ENCODE measurements around the gene EPB42.
A peak's percentile ranks its signal among the peaks of the same experiment; 100 is the strongest.
"Not testable (repeated sequence)": the region's sequence is repeated elsewhere in the genome, so short reads cannot be mapped to it uniquely, and the experiment has no call there.

The EPB42 gene

DNA sequence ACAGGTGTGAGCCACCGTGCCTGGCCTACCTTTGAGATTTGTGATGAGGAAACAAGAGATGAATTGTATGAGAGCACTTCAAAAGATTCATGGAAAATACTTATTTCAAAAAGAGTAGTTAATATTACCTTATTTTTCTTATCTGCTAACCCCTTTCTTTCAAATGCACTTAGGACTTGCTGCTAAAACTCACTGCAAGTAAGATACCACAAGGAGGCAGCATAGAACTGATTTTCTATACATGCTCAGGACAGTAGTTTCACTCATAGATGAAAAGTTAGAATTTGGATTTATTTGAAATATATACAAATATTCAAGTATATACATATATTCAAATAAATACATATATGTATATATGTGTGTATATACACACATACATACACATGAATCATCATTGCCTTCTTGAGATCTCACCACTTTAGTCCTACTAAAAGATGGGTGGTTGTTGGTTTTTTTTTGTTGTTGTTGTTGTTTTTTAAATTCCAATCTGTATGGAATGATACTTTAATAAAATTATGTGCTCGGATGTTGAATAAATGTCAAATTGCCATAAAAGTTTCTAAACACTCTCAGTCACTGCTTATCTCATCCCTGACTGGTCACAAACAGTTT lies 33.2 kb downstream of the EPB42 start:
- DNase-seq (ENCODE audit: low read depth in 2 of 2, low spot score in 1 of 2) = no peak

DNA sequence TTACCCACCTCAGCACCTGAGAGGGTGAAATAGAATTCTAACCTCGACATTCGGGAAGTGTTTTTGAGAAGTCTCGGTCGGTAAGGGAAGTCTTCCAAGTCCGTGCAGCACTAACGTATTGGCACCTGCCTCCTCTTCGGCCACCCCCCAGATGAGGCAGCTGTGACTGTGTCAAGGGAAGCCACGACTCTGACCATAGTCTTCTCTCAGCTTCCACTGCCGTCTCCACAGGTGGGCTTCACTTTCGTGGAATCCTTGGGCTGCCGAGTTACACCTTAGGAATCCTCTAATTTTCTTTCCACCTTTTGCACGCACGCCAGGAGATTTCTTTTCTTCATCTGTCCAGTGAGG lies 34.8 kb downstream of the EPB42 start:
- DNase-seq (ENCODE audit: low read depth in 2 of 2, low spot score in 1 of 2) = no peak

DNA sequence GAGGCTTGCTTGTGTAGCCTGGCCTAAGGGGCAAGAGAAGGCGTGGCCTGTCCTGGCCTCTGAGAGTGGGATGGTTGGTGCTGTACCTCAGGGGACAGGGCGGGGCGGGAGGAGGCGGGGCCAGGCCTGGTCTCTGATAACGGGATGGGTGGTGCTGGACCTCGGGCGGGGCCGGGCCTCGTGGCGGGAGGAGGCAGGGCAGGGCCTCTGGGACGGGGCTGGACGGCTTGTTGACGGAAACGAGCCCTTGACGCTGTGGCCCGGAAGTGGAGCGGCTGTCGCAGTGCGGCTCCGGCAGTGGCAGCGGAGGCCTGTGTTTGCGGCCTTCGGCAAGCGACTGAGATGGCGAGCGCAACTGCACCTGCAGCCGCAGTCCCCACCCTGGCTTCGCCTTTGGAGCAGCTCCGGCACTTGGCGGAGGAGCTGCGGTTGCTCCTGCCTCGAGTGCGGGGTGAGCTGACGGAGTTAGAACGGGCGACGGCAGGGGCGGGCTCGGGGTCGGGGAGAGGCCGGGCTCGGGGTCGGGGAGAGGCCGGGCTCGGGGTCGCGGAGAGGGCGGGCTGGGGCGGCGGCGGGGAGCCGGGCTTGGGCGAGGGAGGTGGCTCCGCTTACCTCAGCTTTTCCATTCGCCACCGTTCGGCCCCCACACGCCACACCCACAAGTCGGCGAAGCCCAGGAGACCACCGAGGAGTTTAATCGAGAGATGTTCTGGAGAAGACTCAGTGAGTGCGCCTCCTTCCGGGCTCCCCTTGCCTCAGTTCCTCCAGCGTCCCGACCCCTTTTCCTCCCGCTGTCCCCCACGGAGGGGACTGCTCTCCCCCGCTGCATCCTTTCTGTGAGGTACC lies 35.4 kb downstream of the EPB42 start, which contains the start of gene CCNDBP1:
TSS of gene CCNDBP1 (plus strand) at position 247 of the 846 bp plus-strand sequence. CDS start at position 343, 96 bp downstream.
- peak; percentile 73 for DNase-seq (ENCODE audit: low read depth in 2 of 2, low spot score in 1 of 2)

DNA sequence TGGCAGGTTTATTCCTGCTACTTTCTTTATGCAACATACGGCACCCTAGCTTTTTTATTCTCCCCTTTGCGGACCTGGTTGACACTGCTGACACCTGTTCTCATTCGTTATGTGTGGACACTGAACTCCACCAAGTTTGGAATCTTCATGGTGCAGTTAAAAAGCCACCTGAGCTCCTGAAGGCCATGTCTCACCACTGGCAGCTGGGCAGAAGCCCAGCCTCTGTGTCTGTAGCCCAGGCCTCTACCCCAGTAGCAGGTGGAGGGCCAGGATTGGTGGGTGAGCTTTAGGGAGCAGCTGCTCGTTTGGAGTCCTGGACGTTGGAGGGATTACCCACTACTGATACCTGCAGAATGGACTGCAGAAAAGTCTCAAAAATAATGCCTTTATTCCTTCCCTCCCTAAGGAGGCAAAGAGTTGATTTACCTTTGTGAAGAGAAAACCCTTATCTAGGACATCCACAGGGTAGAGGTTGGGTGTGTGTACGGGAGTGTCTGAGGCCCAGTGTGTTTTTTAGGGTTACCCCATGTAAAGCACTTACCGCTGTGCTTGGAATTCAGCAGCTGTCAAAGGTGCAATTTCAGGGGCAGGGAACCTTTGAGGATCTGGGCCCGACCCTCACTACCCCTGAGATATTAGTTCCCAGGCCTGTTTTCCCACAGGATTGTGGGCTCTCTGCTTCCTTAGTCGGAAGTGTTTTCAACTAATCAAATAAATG lies 36.3 kb downstream of the EPB42 start:
- no peak for DNase-seq (ENCODE audit: low read depth in 2 of 2, low spot score in 1 of 2)

DNA sequence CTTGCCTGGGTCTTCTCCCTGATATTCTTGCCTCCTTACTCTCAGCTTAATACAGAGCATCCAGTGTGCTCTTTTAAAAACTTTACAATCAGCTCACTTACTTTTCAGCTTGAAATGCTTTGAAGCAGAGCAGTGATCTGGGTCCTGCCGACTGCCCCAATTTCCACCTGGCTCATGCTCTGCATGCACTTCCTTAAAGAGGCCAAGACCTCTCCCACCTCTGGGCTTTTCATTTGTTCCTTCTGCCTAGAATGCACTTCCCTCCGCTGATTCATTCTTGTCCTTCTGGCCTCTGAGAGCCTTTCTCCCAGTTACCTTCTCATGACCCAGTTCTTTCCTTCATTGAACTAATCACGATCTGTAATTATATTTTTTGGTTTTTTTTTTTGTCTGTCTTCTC lies 37.5 kb downstream of the EPB42 start:
- no peak for DNase-seq (ENCODE audit: low read depth in 2 of 2, low spot score in 1 of 2)

DNA sequence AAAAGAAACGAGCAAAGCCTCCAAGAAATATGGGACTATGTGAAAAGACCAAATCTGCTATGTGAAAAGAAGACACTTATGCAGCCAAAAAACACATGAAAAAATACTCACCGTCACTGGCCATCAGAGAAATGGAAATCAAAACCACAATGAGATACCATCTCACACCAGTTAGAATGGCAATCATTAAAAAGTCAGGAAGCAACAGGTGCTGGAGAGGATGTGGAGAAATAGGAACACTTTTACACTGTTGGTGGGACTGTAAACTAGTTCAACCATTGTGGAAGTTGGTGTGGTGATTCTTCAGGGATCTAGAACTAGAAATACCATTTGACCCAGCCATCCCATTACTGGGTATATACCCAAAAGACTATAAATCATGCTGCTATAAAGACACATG lies 43.7 kb downstream of the EPB42 start:
- not testable (repeated sequence) for DNase-seq (ENCODE audit: low read depth in 2 of 2, low spot score in 1 of 2)

DNA sequence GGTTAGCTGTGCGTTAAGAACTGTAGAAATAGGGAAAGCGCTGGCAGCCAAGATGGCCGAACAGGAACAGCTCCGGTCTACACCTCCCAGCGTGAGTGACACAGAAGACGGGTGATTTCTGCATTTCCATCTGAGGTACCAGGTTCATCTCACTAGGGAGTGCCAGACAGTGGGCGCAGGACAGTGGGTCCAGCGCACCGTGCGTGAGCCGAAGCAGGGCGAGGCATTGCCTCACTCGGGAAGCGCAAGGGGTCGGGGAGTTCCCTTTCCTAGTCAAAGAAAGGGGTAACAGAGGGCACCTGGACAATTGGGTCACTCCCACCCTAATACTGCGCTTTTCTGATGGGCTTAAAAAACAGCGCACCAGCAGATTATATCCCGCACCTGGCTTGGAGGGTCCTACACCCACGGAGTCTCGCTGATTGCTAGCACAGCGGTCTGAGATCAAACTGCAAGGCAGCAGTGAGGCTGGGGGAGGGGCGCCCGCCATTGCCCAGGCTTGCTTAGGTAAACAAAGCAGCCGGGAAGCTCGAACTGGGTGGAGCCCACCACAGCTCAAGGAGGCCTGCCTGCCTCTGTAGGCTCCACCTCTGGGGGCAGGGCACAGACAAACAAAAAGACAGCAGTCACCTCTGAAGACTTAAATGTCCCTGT lies 45.0 kb downstream of the EPB42 start:
- not testable (repeated sequence) for DNase-seq (ENCODE audit: low read depth in 2 of 2, low spot score in 1 of 2)

DNA sequence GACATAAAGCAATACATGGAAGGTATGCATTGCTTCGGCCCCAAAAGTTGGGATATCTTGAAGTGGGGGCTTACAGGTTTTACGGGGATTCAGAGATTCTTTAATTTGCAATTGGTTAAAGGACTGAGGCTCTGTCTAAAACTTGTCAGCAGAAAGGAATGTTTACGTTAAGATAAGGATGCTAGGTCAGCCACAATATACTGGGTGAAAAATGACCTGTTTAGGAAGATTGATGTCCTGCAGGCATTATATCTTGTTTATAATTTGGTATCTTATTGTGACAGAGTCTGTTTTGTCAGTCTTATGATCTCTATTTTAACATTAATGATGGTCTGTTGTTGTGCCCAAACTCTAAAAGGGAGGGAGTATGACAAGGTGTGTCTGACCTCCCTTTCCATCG lies 50.9 kb downstream of the EPB42 start:
- no peak for DNase-seq (ENCODE audit: low read depth in 2 of 2, low spot score in 1 of 2)

DNA sequence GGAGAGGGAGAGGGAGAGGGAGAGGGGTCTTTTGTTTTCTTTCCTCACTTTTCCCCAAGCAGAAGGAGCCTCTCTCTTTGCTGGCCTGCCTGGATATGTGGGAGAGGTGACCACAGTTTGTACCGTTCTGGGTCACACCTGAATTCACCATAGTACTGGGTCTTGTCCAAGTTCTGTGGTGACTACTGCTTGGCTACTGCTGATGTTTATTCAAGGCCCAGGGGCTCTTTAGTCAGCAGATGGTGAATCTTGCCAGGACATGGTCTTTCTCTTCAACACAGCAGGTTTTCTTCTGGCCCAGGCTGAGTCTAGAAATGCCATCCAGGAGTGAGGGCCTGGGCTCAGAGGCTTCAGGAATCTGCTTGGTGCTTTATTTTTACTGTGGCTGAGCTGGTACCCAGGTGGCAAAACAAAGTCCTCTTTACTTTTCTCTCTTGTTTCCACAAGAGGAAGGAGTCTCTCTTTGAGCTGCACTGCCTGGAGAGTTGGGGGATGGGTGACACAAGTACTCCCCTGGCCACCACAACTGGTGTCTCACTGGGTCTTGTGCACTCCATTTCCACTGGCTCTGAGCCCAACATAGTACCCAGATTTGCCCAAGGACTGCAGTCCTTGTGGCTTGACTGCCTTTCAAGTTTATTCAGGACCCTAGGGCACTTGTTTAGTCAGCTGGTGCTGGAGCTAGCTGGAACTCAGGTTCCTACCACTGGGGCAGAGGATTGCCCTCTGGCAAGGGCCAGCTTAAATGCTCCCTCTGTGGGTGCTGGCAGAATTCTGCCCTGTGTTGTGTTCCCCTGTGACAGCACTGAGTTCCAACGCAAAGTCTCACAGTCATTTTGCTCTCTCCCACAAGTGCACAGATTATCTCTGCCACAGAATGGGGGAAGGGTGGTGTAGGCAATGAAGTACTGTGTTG lies 52.4 kb downstream of the EPB42 start:
- DNase-seq (ENCODE audit: low read depth in 2 of 2, low spot score in 1 of 2) = no peak

DNA sequence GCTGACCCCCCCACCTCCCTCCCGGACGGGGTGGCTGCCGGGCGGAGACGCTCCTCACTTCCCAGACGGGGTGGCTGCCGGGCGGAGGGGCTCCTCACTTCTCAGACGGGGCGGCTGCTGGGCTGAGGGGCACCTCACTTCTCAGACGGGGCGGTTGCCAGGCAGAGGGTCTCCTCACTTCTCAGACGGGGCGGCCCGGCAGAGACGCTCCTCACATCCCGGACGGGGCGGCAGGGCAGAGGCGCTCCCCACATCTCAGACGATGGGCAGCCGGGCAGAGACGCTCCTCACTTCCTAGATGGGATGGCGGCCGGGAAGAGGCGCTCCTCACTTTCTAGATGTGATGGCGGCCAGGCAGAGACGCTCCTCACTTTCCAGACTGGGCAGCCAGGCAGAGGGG lies 53.6 kb downstream of the EPB42 start:
- not testable (repeated sequence) for DNase-seq (ENCODE audit: low read depth in 2 of 2, low spot score in 1 of 2)

DNA sequence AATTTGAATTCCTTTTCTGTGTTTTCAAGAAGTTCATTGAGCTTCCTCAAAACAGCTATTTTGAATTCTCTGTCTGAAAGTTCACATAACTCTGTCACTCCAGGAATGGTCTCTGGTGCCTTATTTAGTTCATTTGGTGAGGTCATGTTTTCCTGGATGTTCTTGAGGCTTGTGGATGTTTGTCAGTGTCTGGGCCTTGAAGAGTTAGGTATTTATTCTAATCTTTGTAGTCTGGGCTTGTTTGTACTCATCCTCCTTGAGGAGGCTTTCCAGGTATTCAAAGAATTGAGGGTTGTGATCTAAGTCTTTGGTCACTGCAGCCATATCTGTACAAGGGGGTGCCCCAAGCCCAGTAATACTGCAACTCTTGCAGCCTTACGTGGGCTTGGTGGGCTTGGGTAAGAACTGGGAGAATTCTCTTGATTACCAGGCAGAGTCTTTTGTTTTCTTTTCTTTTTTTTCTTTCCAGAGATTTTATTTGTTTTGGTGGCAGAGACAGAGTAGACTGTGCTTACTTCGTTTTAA lies 55.0 kb downstream of the EPB42 start:
- no peak for DNase-seq (ENCODE audit: low read depth in 2 of 2, low spot score in 1 of 2)

DNA sequence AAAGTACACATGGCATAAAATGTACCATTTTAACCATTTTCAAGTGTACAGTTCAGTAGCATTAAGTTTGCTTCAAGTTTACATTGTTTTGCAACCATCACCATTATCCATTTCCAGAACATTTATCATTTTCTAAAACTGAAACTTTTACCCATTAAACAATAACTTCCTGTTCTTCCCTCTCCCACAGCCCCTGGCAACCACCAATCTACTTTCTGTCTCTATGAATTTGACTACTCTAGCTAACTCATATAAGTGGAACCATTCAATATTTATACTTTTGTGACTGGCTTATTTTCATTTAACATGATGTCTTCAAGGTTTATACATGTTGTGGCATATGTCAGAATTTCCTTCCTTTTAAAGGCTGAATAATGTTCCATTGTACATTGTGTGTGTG lies 67.5 kb downstream of the EPB42 start:
- no peak for DNase-seq (ENCODE audit: low read depth in 2 of 2, low spot score in 1 of 2)

DNA sequence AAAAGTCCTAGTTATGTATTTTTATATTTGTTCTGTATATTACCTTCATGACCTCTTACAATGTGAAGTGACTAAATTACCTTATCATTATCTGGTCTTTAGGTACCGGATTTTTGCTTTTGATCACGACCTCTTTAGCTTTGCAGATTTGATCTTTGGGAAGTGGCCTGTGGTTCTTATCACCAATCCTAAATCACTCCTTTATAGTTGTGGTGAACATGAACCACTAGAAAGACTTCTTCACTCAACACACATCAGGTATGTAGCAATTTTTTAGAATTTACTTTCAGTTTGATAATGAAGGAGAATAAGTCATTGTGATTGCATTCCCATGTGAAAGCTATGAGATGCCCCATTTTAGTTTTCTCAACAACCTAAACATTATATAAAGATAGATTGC lies 69.1 kb downstream of the EPB42 start:
- DNase-seq (ENCODE audit: low read depth in 2 of 2, low spot score in 1 of 2) = no peak

DNA sequence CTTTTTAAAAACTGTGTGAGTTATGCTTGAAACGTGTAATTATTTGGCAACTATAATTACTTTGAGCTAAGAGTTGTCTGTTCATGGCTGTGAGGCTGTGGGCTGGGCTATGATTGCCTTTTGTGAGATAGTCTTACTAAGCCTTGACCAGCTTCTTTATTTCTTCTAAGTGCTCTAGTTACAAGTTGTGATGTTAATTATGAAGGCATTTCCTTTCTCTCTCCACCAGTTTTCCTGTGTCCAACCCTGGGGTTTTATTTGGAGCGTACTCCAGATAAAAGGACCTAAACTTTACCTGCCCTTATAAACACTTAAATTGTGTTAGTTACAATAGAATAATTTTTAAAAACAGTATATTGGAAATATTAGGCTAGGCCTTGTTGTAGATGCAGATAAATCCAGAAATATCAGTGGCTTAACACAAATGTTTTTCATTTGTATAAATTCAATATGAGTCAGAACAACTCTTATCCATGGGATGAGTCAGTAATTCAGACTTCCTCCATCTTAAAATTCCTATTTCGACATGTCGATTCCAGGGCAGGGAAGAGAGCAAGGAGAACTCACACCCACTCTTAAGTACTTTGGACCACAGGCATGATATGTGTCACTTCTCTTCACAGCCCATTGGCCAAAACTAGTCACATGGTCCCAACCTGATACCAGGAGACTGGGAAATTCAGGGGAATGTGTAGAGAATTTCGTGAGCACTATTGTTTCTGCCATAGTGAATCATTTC lies 70.5 kb downstream of the EPB42 start:
- no peak for DNase-seq (ENCODE audit: low read depth in 2 of 2, low spot score in 1 of 2)

All from stimulated activated CD8-positive, alpha-beta memory T cell treated with anti-CD3 and anti-CD28 coated beads, Interleukin-4, amount 100 ng/mL, for 1 hour (primary cell).